Middle frontal gyrus (tissue), 1 donor: ENCODE results near the gene TMEM87A.

Experiments used
- DNase-seq: peaks from one replicate; pipeline ENCODE4 v3.0.0-alpha.2; 2015; ENCODE audit warnings: low spot score; ENCODE audit errors: extremely low spot score

The TMEM87A gene

DNA sequence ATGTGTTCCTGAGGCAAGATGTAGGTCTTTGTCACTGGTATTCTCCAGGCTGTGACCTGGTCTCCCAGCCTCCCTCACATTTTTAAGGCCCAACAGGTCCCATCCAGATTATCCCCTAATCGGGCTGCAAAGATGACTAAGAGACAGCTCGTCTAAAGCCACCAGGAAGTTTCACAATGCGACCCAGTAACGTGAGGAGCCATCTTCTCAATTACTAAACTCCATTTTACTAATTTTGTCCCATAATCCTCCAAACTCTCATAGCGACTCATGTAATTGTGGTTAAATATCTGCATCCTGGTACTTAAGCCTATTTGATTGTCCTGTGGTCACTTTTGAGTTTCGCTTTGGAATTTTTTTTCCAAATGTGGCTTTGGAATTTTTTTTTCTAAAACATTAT lies 108.1 kb downstream of the TMEM87A start:
- DNase-seq: no peak

DNA sequence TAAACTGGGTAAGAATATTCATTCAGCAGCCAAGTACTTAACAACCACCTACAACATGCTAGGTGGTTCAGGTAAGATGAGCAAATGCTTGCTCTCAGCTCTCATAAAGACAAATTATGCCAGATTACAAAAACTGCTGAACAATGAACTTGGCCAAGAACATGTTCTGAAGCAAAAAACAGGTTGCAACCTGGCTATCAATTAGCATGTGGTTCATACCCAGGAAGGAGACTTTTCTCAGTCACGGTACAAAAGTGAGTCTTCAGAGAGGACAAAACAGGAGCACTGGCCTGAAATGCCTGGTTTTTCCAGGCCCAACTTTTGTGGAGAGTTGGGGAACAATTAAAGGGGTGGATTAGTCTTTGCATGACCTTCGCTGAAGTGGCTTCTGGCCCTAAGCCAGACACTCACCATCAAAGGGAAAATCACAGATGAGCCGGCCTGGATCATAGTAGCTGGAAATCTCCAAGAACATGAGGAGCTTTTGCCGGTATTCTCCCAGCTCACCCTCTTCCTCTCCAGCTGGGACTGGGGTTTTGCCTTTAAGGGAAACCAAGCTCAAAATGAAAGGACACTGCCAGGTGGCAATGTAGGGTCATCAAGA lies 109.2 kb downstream of the TMEM87A start:
- no peak for DNase-seq

DNA sequence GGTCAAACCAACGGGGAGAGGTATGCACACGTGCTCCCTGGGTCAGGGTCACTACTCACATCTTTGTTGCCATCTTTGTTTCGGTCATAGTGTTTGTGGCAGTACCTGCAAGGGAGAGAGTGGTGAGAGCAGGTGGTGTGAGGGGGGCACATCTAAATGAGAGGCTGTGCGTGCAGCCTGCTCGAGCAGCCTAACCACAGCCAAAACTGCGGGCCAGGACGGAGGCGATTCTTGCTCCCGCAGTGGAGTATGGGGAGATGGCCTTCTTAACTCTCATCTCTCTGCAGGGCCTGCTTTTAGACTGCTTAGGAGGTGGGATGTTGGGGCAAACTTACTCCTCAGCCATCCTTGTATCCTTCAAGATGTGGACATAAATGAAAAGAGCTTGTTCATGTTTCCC lies 109.9 kb downstream of the TMEM87A start:
- no peak for DNase-seq
